Neuronal stem cell (in vitro differentiated cells): ENCODE data around the gene SHISA8.
A peak's percentile ranks its signal among the peaks of the same experiment; 100 is the strongest.

Experiments
- DNase-seq: peaks from one replicate; pipeline ENCODE4 v3.0.0-alpha.2; 2013; ENCODE audit warnings: low spot score
- H2AFZ ChIP-seq: one replicate; pipeline ENCODE4 v1.6.1; 2013; ENCODE audit warnings: mild to moderate bottlenecking, low read length, inconsistent platforms
- H2AK5ac ChIP-seq: 2 replicates; pipeline ENCODE4 v1.6.1; 2013; ENCODE audit warnings: low read depth, mild to moderate bottlenecking, inconsistent platforms, low read length, moderate library complexity, mixed read lengths
- H2BK120ac ChIP-seq: 2 replicates; pipeline ENCODE4 v1.6.1; 2013; ENCODE audit warnings: low read depth, mild to moderate bottlenecking, inconsistent platforms, low read length, moderate library complexity, mixed read lengths
- H2BK12ac ChIP-seq: one replicate; pipeline ENCODE4 v1.6.1; 2013; ENCODE audit warnings: low read length, inconsistent platforms
- H2BK15ac ChIP-seq: 2 replicates; pipeline ENCODE4 v1.6.1; 2013; ENCODE audit warnings: mild to moderate bottlenecking, low read length, inconsistent platforms, mixed read lengths
- H2BK5ac ChIP-seq: one replicate; pipeline ENCODE4 v1.6.1; 2013; ENCODE audit warnings: inconsistent platforms, mild to moderate bottlenecking, low read length, moderate library complexity
- H3K14ac ChIP-seq: one replicate; pipeline ENCODE4 v1.6.1; 2013; ENCODE audit warnings: low read length, inconsistent platforms
- H3K18ac ChIP-seq: 2 replicates; pipeline ENCODE4 v1.6.1; 2013; ENCODE audit warnings: low read length, inconsistent platforms
- H3K23ac ChIP-seq: 2 replicates; pipeline ENCODE4 v1.6.1; 2013; ENCODE audit warnings: low read depth, mild to moderate bottlenecking, mixed read lengths, low read length, inconsistent platforms; ENCODE audit not compliant: poor library complexity
- H3K27ac ChIP-seq: replicated peaks from 3 replicates; pipeline ENCODE4 v1.5.1; 2013; ENCODE audit warnings: low read length, inconsistent platforms
- H3K27me3 ChIP-seq, 3 experiments: 2 replicates each; pipeline ENCODE4 v1.6.1; 2013; ENCODE audit warnings: low read length in 3 of 3, mild to moderate bottlenecking in 2 of 3, inconsistent platforms in 1 of 3, low read depth in 1 of 3, mixed read lengths in 1 of 3, moderate library complexity in 1 of 3; ENCODE audit not compliant: control insufficient read depth in 3 of 3, insufficient read depth in 3 of 3
- H3K36me3 ChIP-seq, 2 donors: replicated peaks in 1 of 2; 2 replicates each; pipeline ENCODE4 v1.6.1; 2013; ENCODE audit warnings: low read length in 2 of 2; ENCODE audit not compliant: control insufficient read depth in 2 of 2, insufficient read depth in 2 of 2
- H3K4ac ChIP-seq: 2 replicates; pipeline ENCODE4 v1.6.1; 2013; ENCODE audit warnings: inconsistent platforms, mild to moderate bottlenecking, low read length, moderate library complexity
- H3K4me1 ChIP-seq, 2 donors: 1 replicate in 1 of 2; 2 replicates in 1 of 2; pipeline ENCODE4 v1.6.1; 2013; ENCODE audit warnings: low read length in 2 of 2, low read depth in 1 of 2; ENCODE audit not compliant: control insufficient read depth in 2 of 2, insufficient read depth in 1 of 2
- H3K4me2 ChIP-seq: one replicate; pipeline ENCODE4 v1.6.1; 2013; ENCODE audit warnings: mild to moderate bottlenecking, low read length, inconsistent platforms; ENCODE audit not compliant: insufficient read depth, poor library complexity, severe bottlenecking
- H3K4me3 ChIP-seq, 2 donors: 2 replicates each; pipeline ENCODE4 v1.5.1; 2013; ENCODE audit warnings: low read length in 2 of 2, mild to moderate bottlenecking in 2 of 2, inconsistent platforms in 1 of 2, moderate library complexity in 1 of 2
- H3K79me1 ChIP-seq: one replicate; pipeline ENCODE4 v1.6.1; 2013; ENCODE audit warnings: low read depth, mild to moderate bottlenecking, inconsistent platforms, low read length, moderate library complexity
- H3K9ac ChIP-seq: one replicate; pipeline ENCODE4 v1.6.1; 2013; ENCODE audit warnings: mild to moderate bottlenecking, low read depth, low read length, inconsistent platforms; ENCODE audit not compliant: poor library complexity
- H3K9me3 ChIP-seq, 2 donors: replicated peaks in 1 of 2; 2 replicates each; pipeline versions ENCODE3 to v1.6.1; 2013; ENCODE audit warnings: low read length in 2 of 2, mild to moderate bottlenecking in 2 of 2, inconsistent platforms in 1 of 2, low read depth in 1 of 2, mixed read lengths in 1 of 2, moderate library complexity in 1 of 2; ENCODE audit not compliant: control insufficient read depth in 2 of 2, insufficient read depth in 1 of 2
- H4K8ac ChIP-seq: one replicate; pipeline ENCODE4 v1.6.1; 2013; ENCODE audit warnings: low read depth, mild to moderate bottlenecking, inconsistent platforms, low read length, moderate library complexity
- H4K91ac ChIP-seq: one replicate; pipeline ENCODE4 v1.6.1; 2013; ENCODE audit warnings: low read length, low read depth, mild to moderate bottlenecking, inconsistent platforms; ENCODE audit not compliant: poor library complexity
- WGBS, 2 donors: extraction: QIAGEN DNeasy Blood & Tissue Kit; methylation state at CpG; one replicate each; pipeline ENCODE4 v1.1.7; 2013; ENCODE audit warnings: missing lambda C conversion rate in 2 of 2, mixed read lengths in 1 of 2; ENCODE audit not compliant: insufficient read length in 2 of 2, insufficient replicate concordance in 1 of 2; ENCODE audit errors: extremely low coverage in 2 of 2; 5-methylcytosine and 5-hydroxymethylcytosine counted together

SHISA8 gene

GRCh38 chr22:41917375-41917902, 2.6 kb upstream of the SHISA8 start:
- Histone ChIP-seq H2BK15ac (no peak overlapping the region), H3K4me1 (peaks cover 2 to 5% of the 10 kb centered on the region in 2 donors), H3K4ac (no peak overlapping the region), H2AK5ac (no peak overlapping the region), H2AFZ (no peak overlapping the region), H3K36me3 (no peaks in the 10 kb centered on the region), H2BK5ac (no peak overlapping the region), H2BK12ac (no peak overlapping the region), H3K4me2 (no peak overlapping the region), H3K14ac (no peak overlapping the region), H3K18ac (no peak overlapping the region), H3K79me1 (no peaks in the 10 kb centered on the region), H2BK120ac (no peak overlapping the region), H3K9ac (no peak overlapping the region), H3K27me3 (peaks cover 59 to 88% (median 60%) of the 10 kb centered on the region in 3 experiments), H3K23ac (peak overlapping the region; percentile 6), H4K91ac (no peak overlapping the region), H3K27ac (no peak overlapping the region), H3K9me3 (no peaks in the 10 kb centered on the region), H4K8ac (no peak overlapping the region), H3K4me3 (peak overlapping the region in 1 of 2 donors; percentile 43)
- no peak for DNase-seq
- WGBS, 2 donors, result no CpG with 5 or more reads among the region's 11 CpGs

DNA sequence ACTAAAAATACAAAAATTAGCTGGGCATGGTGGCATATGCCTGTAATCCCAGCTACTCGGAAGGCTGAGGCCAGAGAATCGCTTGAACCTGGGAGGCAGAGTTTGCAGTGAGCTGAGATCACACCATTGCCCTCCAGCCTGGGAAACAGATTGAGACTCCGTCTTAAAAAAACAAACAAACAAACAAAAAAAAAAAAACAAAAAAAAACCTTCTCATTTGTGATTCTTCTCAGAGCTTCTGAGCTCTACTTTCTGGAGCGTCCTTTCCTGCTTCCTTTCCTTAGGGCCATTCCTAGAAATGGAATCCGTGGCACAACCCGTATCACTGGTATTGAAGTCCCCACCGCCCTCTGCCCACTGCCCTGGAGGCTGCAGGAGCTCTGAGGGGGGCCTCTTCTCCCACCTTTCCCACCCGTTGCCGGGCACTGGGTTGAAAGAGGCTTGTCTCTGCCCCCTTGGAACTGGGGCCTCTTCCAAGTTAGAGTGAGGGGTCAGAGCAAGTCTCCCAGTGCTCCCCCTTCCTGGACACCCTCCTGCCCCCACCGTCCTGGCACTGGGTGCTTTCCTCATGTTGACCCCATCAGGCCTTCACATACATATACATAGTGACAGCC, 2.0 kb upstream of the SHISA8 start:
- H3K4me2 ChIP-seq, result no peak overlapping the region
- peaks cover 64 to 92% (median 66%) of the 10 kb centered on the region in 3 experiments for H3K27me3 ChIP-seq
- DNase-seq, result no peak

DNA sequence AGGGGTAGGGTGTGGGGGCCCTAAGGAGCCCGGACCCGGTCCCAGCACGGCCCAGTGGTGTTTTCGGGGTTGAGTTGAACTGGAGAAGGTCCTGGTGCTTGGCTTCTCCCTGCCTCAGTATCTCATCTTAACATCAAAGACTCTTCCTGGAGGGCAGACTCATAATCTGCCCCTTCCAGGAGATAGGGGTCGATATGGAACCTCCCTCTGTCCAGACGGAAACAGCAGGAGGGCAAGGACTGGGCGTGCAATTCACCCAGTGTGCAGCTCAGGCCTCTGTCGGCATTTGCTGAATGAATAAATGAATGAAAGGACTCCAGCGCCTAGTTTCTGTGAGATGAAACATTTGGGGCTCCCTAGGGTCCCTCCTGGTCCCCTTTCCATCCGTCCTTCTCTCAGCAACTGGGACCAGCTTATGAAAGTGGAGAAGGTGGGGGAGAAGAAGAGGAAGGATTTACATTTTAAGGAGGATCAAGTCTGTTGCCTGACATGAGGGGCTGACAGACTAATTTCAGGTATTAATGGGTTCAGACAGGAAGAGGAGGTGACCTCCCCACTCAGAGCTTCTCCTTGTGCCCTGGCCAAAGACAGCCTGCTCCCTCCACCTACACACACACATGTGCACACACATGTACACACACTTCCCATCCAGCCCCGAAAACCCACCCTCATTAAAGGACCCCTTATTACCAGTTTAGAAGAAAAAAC, 1.1 kb upstream of the SHISA8 start:
- Histone ChIP-seq H3K36me3 (no peaks in the 10 kb centered on the region), H3K27me3 (peaks cover 72 to 100% (median 75%) of the 10 kb centered on the region in 3 experiments), H2BK5ac (no peak overlapping the region), H3K23ac (no peak overlapping the region), H3K79me1 (no peaks in the 10 kb centered on the region), H4K91ac (no peak overlapping the region), H3K14ac (no peak overlapping the region), H3K9me3 (no peaks in the 10 kb centered on the region), H2BK15ac (no peak overlapping the region), H3K27ac (no peak overlapping the region), H3K4me2 (no peak overlapping the region), H3K4me3 (no peak overlapping the region), H3K4ac (no peak overlapping the region), H4K8ac (no peak overlapping the region), H2AFZ (no peak overlapping the region), H2AK5ac (peak overlapping the region; percentile 36), H3K18ac (peak overlapping the region; percentile 89), H3K9ac (no peak overlapping the region), H3K4me1 (peaks cover 2 to 5% of the 10 kb centered on the region in 2 donors), H2BK120ac (no peak overlapping the region), H2BK12ac (no peak overlapping the region)
- no CpG with 5 or more reads among the region's 11 CpGs for WGBS, 2 donors
- no peak for DNase-seq

More for the DNA sequence above, 2.0 kb upstream of the SHISA8 start:
- Histone ChIP-seq H3K4me3 (no peak overlapping the region), H2BK12ac (no peak overlapping the region), H3K18ac (no peak overlapping the region), H3K4ac (no peak overlapping the region), H3K4me1 (peaks cover 2 to 5% of the 10 kb centered on the region in 2 donors), H3K79me1 (no peaks in the 10 kb centered on the region), H3K27ac (no peak overlapping the region), H3K9me3 (no peaks in the 10 kb centered on the region), H3K36me3 (no peaks in the 10 kb centered on the region), H3K23ac (no peak overlapping the region), H2AK5ac (no peak overlapping the region), H2BK120ac (no peak overlapping the region), H4K8ac (no peak overlapping the region), H2AFZ (no peak overlapping the region), H3K9ac (no peak overlapping the region), H3K14ac (no peak overlapping the region), H4K91ac (no peak overlapping the region), H2BK15ac (no peak overlapping the region), H2BK5ac (no peak overlapping the region)
- WGBS, 2 donors, result no CpG with 5 or more reads among the region's 10 CpGs

DNA sequence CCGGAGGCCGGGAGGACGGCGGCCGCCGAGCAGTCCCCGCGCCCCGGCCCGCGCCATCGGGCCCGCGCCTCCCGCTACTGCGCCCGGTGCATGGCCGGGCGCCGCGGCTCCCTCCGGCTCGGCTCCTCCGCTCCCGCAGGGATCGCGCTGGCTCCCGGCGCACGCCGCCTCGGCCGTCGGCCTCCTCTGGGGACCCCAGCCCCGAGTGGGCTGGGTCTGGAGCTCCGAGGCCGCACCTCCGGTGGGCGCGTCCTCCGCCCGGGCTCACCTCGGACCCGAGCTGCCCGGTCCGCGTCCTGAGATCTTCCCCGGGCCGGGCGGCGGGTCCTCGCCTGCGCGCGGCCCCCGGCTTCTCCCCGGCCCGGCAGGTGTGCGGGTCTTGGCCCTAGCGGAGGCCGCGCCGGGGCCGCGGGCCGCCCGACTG, 251 bp downstream of the SHISA8 start:
- Histone ChIP-seq H2BK5ac (no peak overlapping the region), H2BK12ac (no peak overlapping the region), H3K4me2 (peak overlapping the region; percentile 57), H3K14ac (no peak overlapping the region), H4K91ac (no peak overlapping the region), H3K9me3 (no peaks in the 10 kb centered on the region), H3K18ac (peak overlapping the region; percentile 28), H3K23ac (no peak overlapping the region), H3K4me3 (peak overlapping the region; percentile 21 to 69), H2AK5ac (no peak overlapping the region), H2BK120ac (no peak overlapping the region), H3K27ac (no peak overlapping the region), H2BK15ac (no peak overlapping the region), H4K8ac (no peak overlapping the region), H3K4me1 (peaks cover 4 to 7% of the 10 kb centered on the region in 2 donors), H3K36me3 (no peaks in the 10 kb centered on the region), H3K27me3 (peaks cover 75 to 99% (median 87%) of the 10 kb centered on the region in 3 experiments), H3K9ac (no peak overlapping the region), H3K79me1 (no peaks in the 10 kb centered on the region), H2AFZ (peak overlapping the region; percentile 85), H3K4ac (no peak overlapping the region)
- no CpG with 5 or more reads among the region's 67 CpGs for WGBS, 2 donors
- DNase-seq, result no peak
